ENCODE data around the gene HOXD11. TPM values are rescaled to one million over a fixed set of nuclear protein-coding genes. Genes with fewer than 3 reads are reported as not detected.
A peak's percentile ranks its signal among the peaks of the same experiment; 100 is the strongest.

HOXD11 gene
- total and polyA plus RNA-seq, 9 of the 15 experiments (the other 6 are each of a cell fraction or from before 2014, with no cell fraction given) = not detected

GRCh38 chr2:176079831-176080539 is 27.1 kb upstream of the HOXD11 start (continued):
- TF ChIP-seq REST (IDR thresholded peaks at IDR 0.05; ENCODE audit: borderline replicate concordance) (peak; percentile 88), REST (CRISPR knock-in tag; IDR thresholded peaks at IDR 0.05; ENCODE audit: low read depth) (no peak), BCOR (IDR thresholded peaks at IDR 0.05) (no peak), RBM22 (IDR thresholded peaks at IDR 0.05; ENCODE audit: low read depth, low read length, poor library complexity, severe bottlenecking) (peak; percentile 46), CHCHD3 (CRISPR knock-in tag; IDR thresholded peaks at IDR 0.05) (no peak), MITF (IDR thresholded peaks at IDR 0.05) (no peak), RAD51 (IDR thresholded peaks at IDR 0.05; ENCODE audit: borderline replicate concordance, low read depth) (no peak), ZNF75A (CRISPR knock-in tag; IDR thresholded peaks at IDR 0.05) (no peak), CREB3 (tag; conservative IDR thresholded peaks at IDR 0.05; ENCODE audit: low read depth) (no peak), ZNF766 (CRISPR knock-in tag; conservative IDR thresholded peaks at IDR 0.05) (peak; percentile 33; the same call in 1 of the 2 replicates), CBX8 (IDR thresholded peaks at IDR 0.05; ENCODE audit: borderline replicate concordance, extremely low read depth, low read depth, low read length, poor library complexity, severe bottlenecking) (no peak), STAG1 (CRISPR knock-in tag; IDR thresholded peaks at IDR 0.05; ENCODE audit: borderline replicate concordance) (peak; percentile 60; the same call in 1 of the 2 replicates), ARID2 (IDR thresholded peaks at IDR 0.05) (0 out of 2 replicates have a peak, but pooled peaks have one; percentile 11), RFX1 (IDR thresholded peaks at IDR 0.05) (no peak)
- TF ChIP-seq, protein P1, sequence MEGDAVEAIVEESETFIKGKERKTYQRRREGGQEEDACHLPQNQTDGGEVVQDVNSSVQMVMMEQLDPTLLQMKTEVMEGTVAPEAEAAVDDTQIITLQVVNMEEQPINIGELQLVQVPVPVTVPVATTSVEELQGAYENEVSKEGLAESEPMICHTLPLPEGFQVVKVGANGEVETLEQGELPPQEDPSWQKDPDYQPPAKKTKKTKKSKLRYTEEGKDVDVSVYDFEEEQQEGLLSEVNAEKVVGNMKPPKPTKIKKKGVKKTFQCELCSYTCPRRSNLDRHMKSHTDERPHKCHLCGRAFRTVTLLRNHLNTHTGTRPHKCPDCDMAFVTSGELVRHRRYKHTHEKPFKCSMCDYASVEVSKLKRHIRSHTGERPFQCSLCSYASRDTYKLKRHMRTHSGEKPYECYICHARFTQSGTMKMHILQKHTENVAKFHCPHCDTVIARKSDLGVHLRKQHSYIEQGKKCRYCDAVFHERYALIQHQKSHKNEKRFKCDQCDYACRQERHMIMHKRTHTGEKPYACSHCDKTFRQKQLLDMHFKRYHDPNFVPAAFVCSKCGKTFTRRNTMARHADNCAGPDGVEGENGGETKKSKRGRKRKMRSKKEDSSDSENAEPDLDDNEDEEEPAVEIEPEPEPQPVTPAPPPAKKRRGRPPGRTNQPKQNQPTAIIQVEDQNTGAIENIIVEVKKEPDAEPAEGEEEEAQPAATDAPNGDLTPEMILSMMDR (IDR thresholded peaks at IDR 0.05 in 2 of 3, conservative IDR thresholded peaks at IDR 0.05 in 1 of 3; ENCODE audit: insufficient read depth in 2 of 3, low read depth in 1 of 3, low read length in 3 of 3) = peak; percentile 97 to 99 (median 98)

Data from K562 (cell line).